HG03460 (cell line): ENCODE data around the gene CHRNB4.

Experiments used
- ATAC-seq: cut with Tn5 transposase; IDR thresholded peaks from one replicate; pipeline ENCODE4 v1.9.1; 2021; ENCODE audit not compliant: unreplicated experiment

Gene CHRNB4

DNA sequence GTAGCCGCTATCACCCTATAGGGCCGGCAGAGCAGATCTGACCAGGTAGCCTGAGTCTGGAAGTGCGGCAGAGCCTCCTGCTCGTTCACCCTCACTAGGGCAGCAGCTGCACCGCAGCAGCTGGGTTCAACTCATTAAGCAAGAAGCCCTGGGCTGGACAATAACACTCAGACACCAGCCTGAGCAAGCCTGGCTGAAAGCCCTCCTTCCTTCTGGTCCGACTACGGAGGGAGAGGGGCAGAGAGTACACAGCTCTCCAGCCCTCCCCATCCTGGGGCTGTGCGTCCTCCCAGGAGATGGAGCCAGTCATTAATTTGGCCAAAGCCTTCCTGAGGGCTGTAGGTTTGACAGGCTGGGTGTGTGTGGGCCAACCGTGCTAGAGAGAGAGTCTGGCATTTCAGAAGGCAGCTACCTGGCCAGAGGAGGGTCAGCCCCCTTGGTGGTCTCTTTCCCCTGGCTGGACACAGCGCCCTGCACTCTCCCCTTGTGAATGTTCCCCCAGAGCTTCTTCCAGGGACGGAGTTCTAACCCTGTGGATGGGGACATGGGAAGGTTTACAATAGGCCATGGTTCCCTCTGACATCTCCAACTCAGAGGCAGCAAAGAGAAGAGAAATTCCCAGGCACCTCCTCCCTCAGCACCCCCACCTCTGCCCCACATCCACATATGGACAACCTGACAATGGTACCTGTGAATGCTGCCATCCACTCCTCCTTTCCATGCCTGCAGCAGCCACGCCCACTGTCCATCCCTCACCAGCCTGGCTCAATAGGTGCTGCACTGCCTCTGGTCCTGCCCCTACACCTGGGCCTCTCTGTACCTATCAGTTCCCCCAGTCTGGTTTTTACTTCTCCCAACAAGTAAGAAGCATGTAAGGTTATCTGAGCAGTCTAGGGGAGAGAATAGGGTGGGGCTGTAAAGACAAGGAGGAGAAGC is 6.5 kb downstream of the CHRNB4 start:
- ATAC-seq: no peak

DNA sequence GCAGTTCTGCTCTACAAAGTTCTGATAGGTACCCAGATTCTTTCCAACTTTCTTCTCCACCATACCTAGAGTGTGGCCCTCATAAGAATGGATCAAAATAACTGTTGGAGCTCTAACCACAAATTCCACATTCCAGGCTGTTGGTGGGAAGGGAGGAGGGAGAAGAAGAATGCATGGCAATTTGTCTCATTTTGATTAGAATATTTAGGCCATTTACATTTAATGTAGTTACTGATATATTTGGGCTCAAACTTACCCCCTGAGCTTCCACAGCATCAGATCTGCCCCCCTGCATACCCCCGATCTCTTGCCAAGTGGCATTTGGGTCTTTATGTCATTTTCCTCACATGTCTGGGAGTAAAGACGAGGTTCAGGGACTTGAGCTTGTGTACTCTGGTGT is 7.7 kb downstream of the CHRNB4 start:
- ATAC-seq: no peak

DNA sequence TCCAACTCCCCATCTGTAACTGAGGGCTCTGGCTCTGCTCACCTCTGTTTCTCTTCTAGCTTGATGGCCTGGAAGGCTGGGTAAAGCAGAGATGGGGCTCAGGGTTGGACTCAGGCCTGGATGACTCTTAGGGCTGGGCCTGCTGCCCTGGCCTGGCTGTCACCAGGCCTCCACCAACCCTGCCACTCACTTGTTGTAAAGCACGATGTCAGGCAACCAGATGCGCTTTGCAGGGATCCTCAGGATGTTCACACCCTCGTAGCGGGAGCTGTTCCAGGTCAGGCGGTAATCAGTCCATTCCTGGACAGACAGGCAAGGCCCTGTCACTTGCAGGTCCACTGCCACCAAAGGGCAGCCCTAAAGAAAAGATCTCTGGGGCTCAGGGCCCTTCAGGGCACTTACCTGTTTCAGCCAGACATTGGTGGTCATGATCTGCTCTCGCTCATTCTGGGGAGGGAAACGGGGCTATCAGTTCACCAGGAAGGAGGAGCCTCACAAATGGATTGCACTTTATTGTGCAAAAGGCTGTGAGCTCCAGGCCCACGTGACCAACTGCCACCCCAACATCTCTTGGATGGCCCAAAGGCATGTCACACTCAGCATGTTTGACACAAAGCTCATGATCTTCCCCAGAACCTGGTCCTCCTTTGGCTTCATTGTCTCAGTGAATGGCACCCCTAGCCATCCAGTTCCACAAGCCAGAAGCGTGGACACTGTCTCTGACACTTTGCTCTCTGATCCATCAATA is 9.9 kb downstream of the CHRNB4 start:
- no peak for ATAC-seq

DNA sequence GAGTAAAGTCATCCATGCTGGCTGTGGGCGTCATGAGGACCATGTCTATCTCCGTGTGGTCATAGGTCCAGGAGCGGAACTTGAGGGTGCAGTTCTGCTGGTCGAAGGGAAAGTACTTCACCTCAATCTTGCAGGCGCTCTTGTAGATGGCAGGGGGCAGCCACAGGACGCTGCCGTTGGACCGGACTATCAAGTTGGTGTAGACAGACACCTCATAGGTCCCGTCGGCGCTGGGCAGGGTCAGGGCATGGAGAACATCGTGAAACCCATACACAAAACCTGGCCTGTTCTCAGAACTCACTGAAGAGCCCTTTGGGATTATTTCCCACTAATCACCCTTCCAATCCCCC is 11.3 kb downstream of the CHRNB4 start:
- ATAC-seq: no peak

DNA sequence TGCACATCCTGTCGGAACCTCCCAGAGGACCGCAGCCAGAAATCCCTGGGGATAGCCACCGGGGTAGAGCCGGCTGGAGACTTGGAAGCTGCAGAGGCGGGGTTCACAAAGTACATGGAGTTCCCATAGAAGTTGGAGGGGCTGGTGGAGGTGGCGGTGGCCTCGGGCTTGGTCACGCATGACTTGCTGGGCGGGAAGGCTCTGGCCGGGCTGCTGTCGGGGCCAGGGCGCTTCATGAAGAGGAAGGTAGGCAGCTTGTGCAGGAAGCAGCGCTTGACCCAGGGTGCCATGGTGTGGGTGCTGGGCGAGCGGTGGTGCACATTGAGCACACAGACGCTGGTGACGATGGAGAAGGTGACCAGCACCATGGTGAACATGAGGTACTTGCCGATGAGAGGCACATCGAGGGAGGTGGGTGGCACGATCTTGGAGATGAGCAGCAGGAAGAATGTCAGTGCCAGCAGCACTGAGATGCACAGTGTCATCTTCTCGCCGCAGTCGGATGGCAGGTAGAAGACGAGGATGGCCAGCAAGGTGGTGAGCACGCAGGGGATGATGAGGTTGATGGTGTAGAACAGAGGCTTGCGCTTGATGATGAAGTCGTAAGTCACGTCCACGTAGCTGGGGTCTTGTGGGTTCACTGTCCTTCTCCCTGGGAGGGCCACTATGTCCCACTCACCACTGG is 11.8 kb downstream of the CHRNB4 start:
- ATAC-seq: no peak

DNA sequence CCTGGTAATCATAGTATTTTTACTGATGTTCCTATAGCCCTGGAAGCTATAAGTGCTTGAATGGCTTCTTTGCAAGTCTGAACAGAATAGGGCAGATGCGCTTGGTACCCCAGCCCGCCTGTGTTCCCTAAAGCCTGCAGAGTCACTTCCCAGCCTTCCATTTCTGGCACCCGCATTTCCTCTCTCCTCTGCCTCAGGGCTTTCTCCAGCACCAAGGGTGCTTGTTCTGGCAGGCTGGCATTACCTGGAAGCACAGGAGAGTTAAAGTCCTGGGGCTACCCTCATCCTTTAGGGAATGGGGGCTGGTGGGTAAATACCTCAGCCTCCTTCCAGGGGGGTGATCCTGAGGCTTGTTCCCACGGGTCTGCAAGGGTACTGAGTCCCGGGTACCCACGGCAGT is 12.8 kb downstream of the CHRNB4 start:
- no peak for ATAC-seq

DNA sequence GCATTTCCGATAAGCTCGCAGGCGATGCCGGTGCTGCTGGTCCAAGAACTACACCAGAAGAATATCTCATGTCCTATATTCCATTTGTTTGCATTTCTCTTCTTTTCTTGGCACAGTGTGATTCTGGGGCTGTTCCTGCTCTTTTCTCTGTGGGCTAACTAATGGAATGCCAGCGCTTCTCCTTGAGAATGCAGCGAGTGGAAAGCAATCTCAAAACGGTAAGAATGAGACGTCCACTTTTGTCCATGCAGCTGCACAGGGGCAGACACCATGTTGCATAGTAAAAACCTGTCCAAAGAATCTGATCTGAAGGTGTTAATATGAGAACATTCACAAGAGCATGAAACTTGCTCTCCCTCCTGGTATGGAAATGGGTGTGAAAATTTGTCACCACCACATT is 13.7 kb downstream of the CHRNB4 start:
- no peak for ATAC-seq

DNA sequence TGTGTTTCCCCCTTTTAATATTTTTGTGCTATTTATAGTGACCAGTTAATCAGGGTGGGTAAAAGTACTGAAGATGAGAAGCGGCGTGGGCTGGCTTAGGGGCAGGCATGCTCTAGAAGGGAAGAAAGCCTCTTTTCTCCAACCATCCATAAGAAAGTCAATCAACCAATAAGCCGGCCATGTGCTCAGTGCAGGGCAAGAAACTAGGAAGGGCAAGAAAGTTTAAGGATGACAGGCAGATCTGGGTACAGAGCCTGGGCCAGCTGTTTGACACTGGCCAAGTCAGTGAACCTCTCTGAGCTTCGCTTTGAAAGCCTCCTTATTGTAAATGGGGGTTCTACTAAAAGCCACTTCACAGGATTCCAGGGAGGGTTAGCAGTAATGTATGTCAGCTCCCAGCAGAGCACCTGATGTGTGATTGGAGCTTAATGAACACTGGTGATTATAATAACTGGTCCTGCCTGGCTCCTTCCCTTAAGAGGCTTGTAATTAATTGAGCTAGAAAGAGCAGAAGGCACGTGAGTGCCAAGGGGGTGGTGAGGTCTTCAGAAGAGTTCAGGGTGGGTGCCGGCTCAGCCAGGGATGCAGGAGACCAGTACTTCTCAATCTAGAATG is 14.5 kb downstream of the CHRNB4 start:
- ATAC-seq: no peak

DNA sequence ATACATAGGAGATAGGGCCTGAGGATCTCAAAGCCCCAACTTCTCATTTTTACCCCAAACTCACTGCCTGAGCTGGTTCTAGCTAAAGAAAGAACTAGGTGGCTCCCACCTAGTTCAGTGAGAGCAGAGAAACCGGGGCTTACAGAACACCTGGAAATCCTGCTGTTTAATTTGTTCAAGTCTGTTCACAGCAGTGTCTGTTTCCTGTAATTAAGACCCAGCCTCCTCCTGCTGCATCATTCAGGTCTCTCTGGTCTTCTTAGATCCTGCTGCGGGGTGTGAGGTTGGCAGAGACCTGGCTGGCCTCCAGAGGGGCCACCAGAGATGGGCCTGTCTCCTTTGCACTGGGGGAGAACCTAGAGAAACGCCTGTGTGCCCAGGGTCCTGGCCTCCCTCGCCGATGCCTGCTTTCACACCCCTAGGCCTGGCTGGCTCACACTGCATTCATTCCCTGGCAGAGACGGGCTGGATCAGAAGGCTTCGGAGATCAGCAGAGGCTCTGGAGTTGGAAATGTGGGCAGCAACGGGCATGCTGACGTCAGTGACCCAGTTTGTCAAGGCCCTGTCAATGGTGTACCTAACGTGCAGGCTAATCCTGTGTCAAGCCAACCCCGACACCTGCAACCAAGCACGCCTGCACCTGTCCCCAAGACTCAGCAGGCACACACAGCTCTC is 15.3 kb downstream of the CHRNB4 start:
- no peak for ATAC-seq

DNA sequence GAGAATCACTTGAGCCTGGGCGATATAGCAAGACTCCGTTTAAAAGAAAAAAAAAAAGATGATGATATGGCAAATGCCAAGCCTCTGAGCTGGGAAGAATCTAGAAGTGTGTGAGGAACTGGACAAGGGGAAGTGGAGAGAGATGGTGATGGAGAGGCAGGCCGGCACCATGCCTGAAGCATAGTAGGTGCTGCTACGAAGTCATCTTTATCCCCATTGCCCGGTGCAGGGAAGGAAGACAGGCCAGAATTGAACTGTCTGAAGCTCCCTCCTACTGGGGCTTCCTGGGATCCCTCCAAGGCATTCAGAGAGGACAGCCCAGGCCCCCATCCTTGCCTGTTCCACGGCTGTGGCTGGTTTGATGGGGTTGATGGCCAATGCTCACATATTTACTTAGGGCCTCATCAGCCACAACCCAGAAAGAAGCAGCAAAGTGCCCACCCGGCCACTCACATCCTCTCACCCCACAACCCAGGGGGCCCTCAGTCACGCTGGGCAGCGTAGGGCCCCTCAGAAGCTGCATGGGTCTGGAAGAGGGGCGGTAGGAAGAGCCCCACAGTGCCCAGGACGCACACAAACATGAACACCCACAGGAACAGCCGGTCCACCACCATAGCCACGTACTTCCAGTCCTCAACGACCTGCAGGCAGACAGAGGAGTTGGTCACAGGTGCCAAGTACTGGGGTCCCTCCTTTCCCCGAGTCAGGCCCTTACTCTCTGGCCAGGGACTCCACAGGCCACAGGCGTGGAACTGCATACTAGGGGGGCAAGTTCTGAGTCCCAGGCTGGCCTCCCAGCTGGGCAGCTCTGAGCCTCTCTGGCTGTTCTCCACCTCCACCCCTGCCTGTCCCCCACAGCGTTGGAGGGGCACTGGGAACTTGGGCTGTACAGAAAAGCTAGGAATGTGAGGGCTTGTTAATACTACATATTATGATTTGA is 16.1 kb downstream of the CHRNB4 start:
- ATAC-seq: no peak

DNA sequence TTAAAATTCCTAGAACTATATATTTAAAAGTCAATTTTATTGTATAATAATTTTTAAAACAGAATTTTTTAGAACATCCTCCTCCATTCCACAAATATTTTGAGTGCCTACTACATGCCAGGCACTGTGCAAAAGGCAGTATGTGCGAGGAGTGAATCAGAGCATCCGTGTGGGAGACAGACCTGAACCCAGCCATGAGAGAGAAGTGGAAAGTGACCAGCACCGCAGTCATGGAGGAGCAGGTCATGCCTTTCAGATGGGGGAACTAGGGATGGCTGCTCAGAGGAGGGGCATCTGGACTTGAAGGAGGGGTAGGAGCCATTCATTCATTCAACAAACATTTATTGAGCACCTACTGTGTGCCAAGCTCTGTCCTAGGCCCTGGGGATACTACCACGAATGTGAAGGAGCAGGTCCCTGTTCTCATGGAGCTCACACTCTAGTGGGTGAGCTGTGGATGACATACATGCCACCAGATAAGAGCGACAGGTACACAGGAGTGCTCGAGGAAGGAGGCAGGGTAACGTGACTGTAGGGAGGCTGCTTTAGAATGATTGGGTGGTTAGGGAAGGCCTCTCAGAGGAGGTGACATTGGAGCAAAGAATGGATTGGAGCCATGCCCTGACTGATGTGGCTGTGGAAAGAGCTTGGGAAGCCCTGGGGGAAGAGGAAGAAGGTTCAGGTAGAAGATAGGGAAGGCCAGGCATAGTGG is 17.1 kb downstream of the CHRNB4 start:
- ATAC-seq: no peak

DNA sequence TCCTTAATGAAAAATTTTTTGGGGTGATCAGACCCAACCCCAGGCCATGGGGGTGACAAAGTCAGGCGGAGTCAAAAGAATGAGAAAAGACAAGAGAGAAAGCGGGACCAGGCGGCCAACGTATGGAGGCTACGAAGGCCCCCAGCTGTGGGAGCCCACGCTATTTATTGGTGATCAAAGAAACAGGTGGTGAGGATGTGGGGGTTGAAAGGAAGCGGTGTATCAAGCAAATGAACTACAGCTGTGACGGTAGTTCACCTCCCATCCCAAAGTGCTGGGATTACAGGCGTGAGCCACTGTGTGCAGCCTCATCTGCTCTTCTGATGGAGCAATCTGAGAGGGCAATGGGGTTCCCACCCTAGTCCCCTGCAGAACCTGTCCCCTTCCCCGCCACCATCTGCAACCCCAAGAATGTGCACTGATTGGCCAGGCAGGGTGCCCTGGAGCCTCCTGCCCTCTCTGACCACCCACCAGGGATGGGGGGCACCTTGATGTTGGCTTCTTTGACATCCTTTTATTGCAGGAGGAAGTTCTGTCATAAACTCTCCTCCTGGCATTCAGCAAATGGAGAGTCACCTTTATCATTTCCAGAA is 19.1 kb downstream of the CHRNB4 start:
- ATAC-seq: no peak

DNA sequence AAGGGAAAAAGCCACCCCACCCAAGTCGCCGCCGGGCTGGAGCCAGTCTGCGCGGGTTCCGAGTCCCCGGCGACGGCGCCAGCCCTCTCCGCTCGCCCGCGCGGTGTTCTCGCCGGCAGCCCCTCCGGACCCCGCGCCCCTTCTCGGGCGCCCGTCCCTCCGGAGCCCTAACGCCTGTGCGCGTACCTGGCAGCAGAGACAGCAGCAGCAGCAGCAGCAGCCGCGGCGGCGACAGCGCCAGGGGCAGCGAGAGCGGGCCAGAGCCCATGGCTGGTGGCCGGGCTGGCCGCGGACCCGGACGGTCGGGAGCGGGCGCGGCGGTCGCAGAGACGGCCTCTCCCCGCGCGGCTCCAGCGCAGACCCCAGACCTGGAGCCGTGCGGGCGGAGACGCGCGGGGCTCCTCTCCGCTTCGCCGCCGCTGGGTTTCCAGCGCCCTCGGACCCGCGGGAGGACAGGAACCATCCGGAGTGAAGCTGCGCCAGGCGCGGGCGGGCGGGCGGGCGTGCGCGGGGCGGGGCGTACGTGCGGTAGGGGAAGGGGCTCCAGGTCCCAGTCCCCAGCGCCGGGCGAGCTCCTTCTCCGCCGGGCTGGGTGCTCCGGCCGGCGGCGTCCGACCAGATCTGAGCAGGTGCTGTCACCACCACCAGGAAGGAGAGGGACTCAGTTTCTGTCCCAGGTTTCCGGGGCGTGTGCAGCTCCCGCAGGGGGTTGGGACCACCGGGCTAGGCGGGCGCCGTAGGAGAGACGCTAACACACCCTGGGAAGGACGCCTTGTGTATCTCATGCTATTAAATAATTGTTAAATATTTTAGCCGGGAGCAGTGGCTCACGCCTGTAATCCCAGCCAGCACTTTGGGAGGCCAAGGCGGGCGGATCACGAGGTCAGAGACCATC is 20.2 kb downstream of the CHRNB4 start, which contains the start of gene CHRNA3:
CHRNA3 (minus strand) TSS at position 470 of the 895 bp plus-strand sequence; CDS start at position 268, 202 bp downstream.
- no peak for ATAC-seq

DNA sequence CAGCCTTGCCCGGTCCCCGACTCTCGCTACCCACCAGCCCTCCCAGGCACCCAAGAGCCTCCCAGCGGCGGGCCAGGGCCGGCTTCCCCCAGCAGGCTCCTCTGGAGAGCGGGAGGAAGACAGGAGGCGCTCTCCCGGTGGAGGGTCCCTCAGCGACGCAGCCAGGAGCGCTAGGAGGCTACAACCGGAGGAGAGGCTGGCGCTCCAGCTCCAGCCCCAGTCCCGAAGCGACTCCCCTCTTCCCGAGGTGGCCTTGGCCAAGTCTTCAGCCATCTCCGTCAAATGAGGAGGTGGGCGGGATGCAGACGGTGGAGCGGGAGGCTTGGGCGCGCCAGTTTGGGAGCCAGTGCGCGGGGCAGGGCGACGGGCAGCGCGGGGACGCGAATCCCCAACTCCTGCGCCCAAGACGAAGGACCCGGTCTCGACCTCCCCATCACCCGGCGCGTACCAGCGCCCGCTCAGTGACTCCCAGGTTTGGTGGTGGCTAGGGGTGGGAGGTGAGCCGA is 20.9 kb downstream of the CHRNB4 start:
- no peak for ATAC-seq

DNA sequence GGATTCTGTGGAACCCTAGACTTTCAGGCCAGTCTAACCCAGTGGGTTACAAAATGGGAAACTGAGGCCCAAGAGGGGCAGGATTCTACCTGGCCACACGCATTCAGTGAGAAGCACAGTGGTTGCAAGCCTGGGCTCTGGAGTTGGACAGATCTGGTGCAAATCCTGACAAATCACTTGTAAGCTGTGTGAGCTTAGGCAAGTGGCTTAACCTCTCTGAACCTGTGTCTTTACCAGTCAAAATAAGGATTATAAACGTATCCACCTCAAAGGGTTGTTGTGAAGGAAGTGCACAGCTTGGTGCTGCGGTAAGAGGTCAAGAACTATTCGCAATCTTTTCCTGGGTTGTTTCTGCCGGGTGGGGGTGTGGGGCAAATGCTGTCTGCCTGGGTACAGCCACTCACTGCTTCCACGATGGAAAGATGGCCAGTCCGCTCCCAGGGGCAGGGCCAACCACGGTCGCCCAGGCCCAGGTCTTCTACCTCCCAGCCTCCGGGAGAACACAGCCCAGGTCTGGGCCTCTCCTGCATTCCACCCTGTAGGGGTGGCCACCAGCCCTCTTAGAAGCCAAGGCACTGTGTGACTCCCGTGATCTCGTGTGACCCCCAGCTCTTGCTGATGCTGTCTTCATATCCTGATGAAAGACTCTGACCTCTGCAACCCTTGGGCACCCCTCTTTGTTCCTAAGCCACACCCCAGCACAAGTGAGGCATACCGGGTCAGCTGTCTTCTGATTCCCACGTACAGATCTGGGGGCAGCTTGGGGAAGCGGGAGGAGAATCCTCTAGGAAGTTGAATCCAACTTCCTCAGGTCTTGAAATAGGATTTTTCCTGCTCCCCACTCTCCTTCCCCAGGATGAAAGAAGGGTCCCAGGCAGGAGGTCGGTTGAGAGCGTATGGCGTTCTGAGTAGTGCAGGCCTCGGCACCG is 21.7 kb downstream of the CHRNB4 start:
- ATAC-seq: no peak

DNA sequence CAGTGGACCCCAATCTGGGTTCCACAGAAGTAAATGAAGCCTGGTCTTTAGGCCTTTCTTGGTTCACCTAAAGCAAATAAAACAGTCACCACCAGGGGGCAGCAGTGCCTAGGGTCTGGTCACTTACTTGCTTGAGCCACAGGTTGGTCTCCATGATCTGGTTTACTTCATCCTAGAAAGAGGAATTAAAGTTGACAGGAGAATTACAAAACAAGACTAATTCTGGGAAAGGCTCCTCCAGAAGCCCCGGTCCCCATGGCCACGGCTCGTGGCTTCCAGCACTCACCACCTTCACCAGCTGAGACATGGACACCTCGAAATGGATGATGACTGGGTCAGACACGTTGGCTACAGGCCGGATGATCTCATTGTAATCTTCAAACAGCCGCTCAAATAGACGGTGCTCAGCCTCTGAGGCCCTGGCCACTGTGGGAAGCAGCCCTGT is 22.5 kb downstream of the CHRNB4 start:
- ATAC-seq: no peak
